ENCODE measurements around the gene TSPAN3.

GRCh38 chr15:77033417-77033728 lies 37.5 kb downstream of the TSPAN3 start:
- TF ChIP-seq CTCF (IDR thresholded peaks at IDR 0.05) = no peak
- no peak for TF ChIP-seq POLR2A (IDR thresholded peaks at IDR 0.05)
